CD4-positive, alpha-beta T cell treated with Interleukin-6 at 100 ng/mL for 8 hours (primary cell): ENCODE results near the gene EMC7.

Source experiments
- DNase-seq: peaks from one replicate; pipeline ENCODE4 v3.0.0-alpha.2; 2020; ENCODE audit warnings: mixed read lengths, low spot score

Gene EMC7

GRCh38 chr15:34038023-34038870, 63.4 kb downstream of the EMC7 start:
- DNase-seq = peak; percentile 73
